Measurements from ENCODE around the gene HMGN1. TPM values are rescaled to one million over a fixed set of nuclear protein-coding genes. Genes with fewer than 3 reads are reported as not detected.

The HMGN1 gene
- polyA plus RNA-seq, 1 donor from 2014 or later, result 2,070 TPM

DNA sequence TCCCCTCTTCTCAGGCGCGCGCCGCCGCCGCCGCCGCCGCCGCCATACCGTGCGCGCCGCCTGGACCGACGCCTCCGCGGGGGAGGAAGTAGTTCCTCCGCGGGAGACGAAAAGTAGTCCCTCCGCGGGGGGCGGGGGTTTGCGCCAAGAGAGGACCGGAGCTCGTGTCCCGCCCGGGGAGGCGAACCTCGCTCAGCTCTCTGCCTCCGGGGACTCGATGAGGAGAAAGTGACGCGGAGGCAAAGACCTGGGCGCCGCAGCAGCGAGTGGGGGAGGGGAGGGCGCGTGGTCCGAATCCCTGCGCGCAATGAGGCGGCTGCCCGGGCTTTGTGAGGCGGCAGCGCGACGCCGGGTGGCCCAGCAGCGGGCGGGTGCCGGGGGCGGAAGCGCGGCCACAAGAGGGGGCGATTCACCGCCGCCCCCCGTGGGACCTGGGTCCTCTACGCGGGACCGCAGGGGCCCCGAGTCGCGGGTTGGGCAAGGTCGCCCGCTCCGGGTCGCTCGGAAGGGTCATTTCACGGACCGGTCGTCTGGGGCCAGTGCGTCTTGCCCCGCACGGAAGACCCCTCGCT, 35.2 kb downstream of the HMGN1 start, which contains the start of gene BRWD1:
TSS of gene BRWD1 (minus strand) at position 62 of the 572 bp plus-strand sequence. CDS start 141 bp downstream, outside the sequence.
- H3F3A ChIP-seq (ENCODE audit: insufficient read depth, low read length, poor library complexity, severe bottlenecking), result no peaks in the 10 kb centered on the region
- H2AFZ ChIP-seq (ENCODE audit: low read depth, low read length), result peak within 1 kb of the TSS; percentile 85
- no peak for TF ChIP-seq EZH2 (IDR thresholded peaks at IDR 0.05; ENCODE audit: borderline replicate concordance, insufficient read depth, low read length, poor library complexity, severe bottlenecking)
- TF ChIP-seq EP300 (conservative IDR thresholded peaks at IDR 0.05; ENCODE audit: poor library complexity, severe bottlenecking), result peak; percentile 93
- TF ChIP-seq RAD21 (conservative IDR thresholded peaks at IDR 0.05), result peak; percentile 58
- peak; percentile 80 for TF ChIP-seq MXI1 (conservative IDR thresholded peaks at IDR 0.05; ENCODE audit: poor library complexity, severe bottlenecking)
- peak; percentile 72 for TF ChIP-seq POLR2AphosphoS5 (IDR thresholded peaks at IDR 0.05)
- TF ChIP-seq, protein P1, sequence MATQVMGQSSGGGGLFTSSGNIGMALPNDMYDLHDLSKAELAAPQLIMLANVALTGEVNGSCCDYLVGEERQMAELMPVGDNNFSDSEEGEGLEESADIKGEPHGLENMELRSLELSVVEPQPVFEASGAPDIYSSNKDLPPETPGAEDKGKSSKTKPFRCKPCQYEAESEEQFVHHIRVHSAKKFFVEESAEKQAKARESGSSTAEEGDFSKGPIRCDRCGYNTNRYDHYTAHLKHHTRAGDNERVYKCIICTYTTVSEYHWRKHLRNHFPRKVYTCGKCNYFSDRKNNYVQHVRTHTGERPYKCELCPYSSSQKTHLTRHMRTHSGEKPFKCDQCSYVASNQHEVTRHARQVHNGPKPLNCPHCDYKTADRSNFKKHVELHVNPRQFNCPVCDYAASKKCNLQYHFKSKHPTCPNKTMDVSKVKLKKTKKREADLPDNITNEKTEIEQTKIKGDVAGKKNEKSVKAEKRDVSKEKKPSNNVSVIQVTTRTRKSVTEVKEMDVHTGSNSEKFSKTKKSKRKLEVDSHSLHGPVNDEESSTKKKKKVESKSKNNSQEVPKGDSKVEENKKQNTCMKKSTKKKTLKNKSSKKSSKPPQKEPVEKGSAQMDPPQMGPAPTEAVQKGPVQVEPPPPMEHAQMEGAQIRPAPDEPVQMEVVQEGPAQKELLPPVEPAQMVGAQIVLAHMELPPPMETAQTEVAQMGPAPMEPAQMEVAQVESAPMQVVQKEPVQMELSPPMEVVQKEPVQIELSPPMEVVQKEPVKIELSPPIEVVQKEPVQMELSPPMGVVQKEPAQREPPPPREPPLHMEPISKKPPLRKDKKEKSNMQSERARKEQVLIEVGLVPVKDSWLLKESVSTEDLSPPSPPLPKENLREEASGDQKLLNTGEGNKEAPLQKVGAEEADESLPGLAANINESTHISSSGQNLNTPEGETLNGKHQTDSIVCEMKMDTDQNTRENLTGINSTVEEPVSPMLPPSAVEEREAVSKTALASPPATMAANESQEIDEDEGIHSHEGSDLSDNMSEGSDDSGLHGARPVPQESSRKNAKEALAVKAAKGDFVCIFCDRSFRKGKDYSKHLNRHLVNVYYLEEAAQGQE (IDR thresholded peaks at IDR 0.05; ENCODE audit: borderline replicate concordance), result peak; percentile 78
- TF ChIP-seq, protein P2, sequence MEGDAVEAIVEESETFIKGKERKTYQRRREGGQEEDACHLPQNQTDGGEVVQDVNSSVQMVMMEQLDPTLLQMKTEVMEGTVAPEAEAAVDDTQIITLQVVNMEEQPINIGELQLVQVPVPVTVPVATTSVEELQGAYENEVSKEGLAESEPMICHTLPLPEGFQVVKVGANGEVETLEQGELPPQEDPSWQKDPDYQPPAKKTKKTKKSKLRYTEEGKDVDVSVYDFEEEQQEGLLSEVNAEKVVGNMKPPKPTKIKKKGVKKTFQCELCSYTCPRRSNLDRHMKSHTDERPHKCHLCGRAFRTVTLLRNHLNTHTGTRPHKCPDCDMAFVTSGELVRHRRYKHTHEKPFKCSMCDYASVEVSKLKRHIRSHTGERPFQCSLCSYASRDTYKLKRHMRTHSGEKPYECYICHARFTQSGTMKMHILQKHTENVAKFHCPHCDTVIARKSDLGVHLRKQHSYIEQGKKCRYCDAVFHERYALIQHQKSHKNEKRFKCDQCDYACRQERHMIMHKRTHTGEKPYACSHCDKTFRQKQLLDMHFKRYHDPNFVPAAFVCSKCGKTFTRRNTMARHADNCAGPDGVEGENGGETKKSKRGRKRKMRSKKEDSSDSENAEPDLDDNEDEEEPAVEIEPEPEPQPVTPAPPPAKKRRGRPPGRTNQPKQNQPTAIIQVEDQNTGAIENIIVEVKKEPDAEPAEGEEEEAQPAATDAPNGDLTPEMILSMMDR (IDR thresholded peaks at IDR 0.05; ENCODE audit: poor library complexity, severe bottlenecking), result peak; percentile 56
- peak; percentile 98 for TF ChIP-seq TAF1 (IDR thresholded peaks at IDR 0.05; ENCODE audit: low read depth)
- TF ChIP-seq SMC3 (conservative IDR thresholded peaks at IDR 0.05; ENCODE audit: poor library complexity), result peak; percentile 52
- peak within 1 kb of the TSS; percentile 79 for H3K4me2 ChIP-seq (ENCODE audit: low read length)
- peak within 1 kb of the TSS; percentile 97 for H3K27ac ChIP-seq (ENCODE audit: low read length)
- peaks cover 6% of the 10 kb centered on the region for H4K20me1 ChIP-seq (ENCODE audit: insufficient read depth)
- peaks cover 36% of the 10 kb centered on the region for H3K79me2 ChIP-seq (replicated peaks; ENCODE audit: insufficient read depth, low read length)
- no peaks in the 10 kb centered on the region for H3K9me3 ChIP-seq (ENCODE audit: low read length)
- peak within 1 kb of the TSS; percentile 97 for H3K4me3 ChIP-seq (ENCODE audit: low read length)
- peak within 1 kb of the TSS; percentile 99 for H3K9ac ChIP-seq (ENCODE audit: low read length)
- no peaks in the 10 kb centered on the region for H3K36me3 ChIP-seq (ENCODE audit: insufficient read depth, low read length)
- no peaks in the 10 kb centered on the region for H3K27me3 ChIP-seq (ENCODE audit: insufficient read depth, low read depth, low read length)
- H3K9me2 ChIP-seq (ENCODE audit: insufficient read depth, low read length), result no peaks in the 10 kb centered on the region

DNA sequence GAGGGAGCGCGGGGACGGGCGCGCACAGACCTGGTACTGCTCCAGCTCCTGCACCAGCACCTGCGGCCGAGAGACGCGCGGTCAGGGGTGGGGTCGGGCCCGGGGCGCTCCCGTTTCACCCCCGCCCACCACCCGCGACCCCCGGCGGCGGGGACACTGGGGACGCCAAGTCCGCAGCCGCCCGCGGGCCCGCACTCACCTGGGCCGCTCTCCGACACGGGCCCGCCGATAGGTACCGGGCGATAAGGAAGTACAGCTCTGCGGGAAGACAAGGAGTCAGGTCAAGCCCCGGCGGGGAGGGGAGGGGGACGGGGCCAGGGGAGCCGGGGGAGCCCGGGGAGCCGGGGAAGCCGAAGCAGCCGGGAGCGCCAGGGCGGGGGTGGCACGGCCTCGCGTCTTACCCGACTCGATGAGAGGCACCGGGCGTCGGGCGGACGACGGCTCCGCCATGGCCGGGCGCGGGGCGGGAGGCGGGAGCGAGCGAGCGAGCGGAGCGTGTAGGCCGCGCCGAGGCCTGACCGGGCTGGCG, 35.8 kb downstream of the HMGN1 start:
- H3K36me3 ChIP-seq (ENCODE audit: insufficient read depth, low read length), result no peaks in the 10 kb centered on the region
- peak overlapping the region; percentile 99 for H3K9ac ChIP-seq (ENCODE audit: low read length)
- H3K27me3 ChIP-seq (ENCODE audit: insufficient read depth, low read depth, low read length), result no peaks in the 10 kb centered on the region
- TF ChIP-seq EZH2 (IDR thresholded peaks at IDR 0.05; ENCODE audit: borderline replicate concordance, insufficient read depth, low read length, poor library complexity, severe bottlenecking) (no peak), MXI1 (conservative IDR thresholded peaks at IDR 0.05; ENCODE audit: poor library complexity, severe bottlenecking) (no peak), POLR2AphosphoS5 (IDR thresholded peaks at IDR 0.05) (no peak), TAF1 (IDR thresholded peaks at IDR 0.05; ENCODE audit: low read depth) (no peak), SMC3 (conservative IDR thresholded peaks at IDR 0.05; ENCODE audit: poor library complexity) (no peak), EP300 (conservative IDR thresholded peaks at IDR 0.05; ENCODE audit: poor library complexity, severe bottlenecking) (no peak), RAD21 (conservative IDR thresholded peaks at IDR 0.05) (no peak)
- TF ChIP-seq, protein P1 (IDR thresholded peaks at IDR 0.05; ENCODE audit: borderline replicate concordance), result no peak
- TF ChIP-seq, protein P2 (IDR thresholded peaks at IDR 0.05; ENCODE audit: poor library complexity, severe bottlenecking), result no peak
- no peak overlapping the region for H3K4me2 ChIP-seq (ENCODE audit: low read length)
- H3K9me2 ChIP-seq (ENCODE audit: insufficient read depth, low read length), result no peaks in the 10 kb centered on the region
- H4K20me1 ChIP-seq (ENCODE audit: insufficient read depth), result peaks cover 6% of the 10 kb centered on the region
- H3K9me3 ChIP-seq (ENCODE audit: low read length), result no peaks in the 10 kb centered on the region
- H3K27ac ChIP-seq (ENCODE audit: low read length), result peak overlapping the region; percentile 97
- H3K79me2 ChIP-seq (replicated peaks; ENCODE audit: insufficient read depth, low read length), result peaks cover 41% of the 10 kb centered on the region
- no peak overlapping the region for H2AFZ ChIP-seq (ENCODE audit: low read depth, low read length)
- H3K4me3 ChIP-seq (ENCODE audit: low read length), result peak overlapping the region; percentile 97
- no peaks in the 10 kb centered on the region for H3F3A ChIP-seq (ENCODE audit: insufficient read depth, low read length, poor library complexity, severe bottlenecking)

All from neural cell (in vitro differentiated cells).